ENCODE results near the gene PARD6G. TPM values are rescaled to one million over a fixed set of nuclear protein-coding genes. Genes with fewer than 3 reads are reported as not detected.

PARD6G gene
- total RNA-seq, 4 donors from 2014 or later, result 24.3 to 37.8 (median 33.1) TPM

- intact Hi-C loops (cut with DNase I), result no loop called here
- no peak for TF ChIP-seq CTCF (IDR thresholded peaks at IDR 0.05)
- Histone ChIP-seq H3K4me1 (peaks cover 9 to 37% (median 12%) of the 10 kb centered on the region in 3 donors), H3K36me3 (no peaks in the 10 kb centered on the region), H3K9me3 (no peaks in the 10 kb centered on the region), H3K27ac (peak overlapping the region; percentile 88 to 98 (median 92)), H3K27me3 (no peaks in the 10 kb centered on the region), H3K4me3 (peak overlapping the region; percentile 63 to 90 (median 77))
- no peak for DNase-seq
- 0% methylated on average over 15 to 16 of the region's 34 CpGs for WGBS, 2 donors
Observed at GRCh38 chr18:80109676-80110078, 137.6 kb downstream of the PARD6G start.

- intact Hi-C loops (cut with DNase I), result no loop called here
- H3K36me3 ChIP-seq, result no peaks in the 10 kb centered on the region
- 7 to 53% methylated on average over 2 of the region's 76 CpGs for WGBS, 2 donors
Observed at GRCh38 chr18:80108739-80109675, 138.3 kb downstream of the PARD6G start, which contains the start of gene ADNP2. TSS of gene ADNP2 (plus strand) at chr18:80109262. CDS start at chr18:80117543, 8,281 bp downstream.

GRCh38 chr18:80108121-80108536, 139.2 kb downstream of the PARD6G start:
- Histone ChIP-seq H3K27ac (peak overlapping the region in 3 of 4 donors; percentile 88 to 98 (median 95)), H3K9me3 (no peaks in the 10 kb centered on the region), H3K36me3 (no peaks in the 10 kb centered on the region), H3K4me3 (no peak overlapping the region), H3K4me1 (peaks cover 9 to 40% (median 14%) of the 10 kb centered on the region in 3 donors), H3K27me3 (no peaks in the 10 kb centered on the region)
- no peak for DNase-seq
- intact Hi-C loops (cut with DNase I), result no loop called here
- WGBS, 2 donors, result 88 to 92% methylated on average over 18 to 23 of the region's 23 CpGs
- TF ChIP-seq POLR2A (IDR thresholded peaks at IDR 0.05) (no peak), CTCF (IDR thresholded peaks at IDR 0.05) (no peak)

More at GRCh38 chr18:80108739-80109675, 138.3 kb downstream of the PARD6G start, which contains the start of gene ADNP2:
- Histone ChIP-seq H3K27me3 (no peaks in the 10 kb centered on the region), H3K4me1 (peaks cover 9 to 39% (median 12%) of the 10 kb centered on the region in 3 donors), H3K9me3 (no peaks in the 10 kb centered on the region), H3K4me3 (peak within 1 kb of the TSS; percentile 63 to 90 (median 77)), H3K27ac (peak within 1 kb of the TSS; percentile 88 to 98 (median 92))
- DNase-seq, result peak; percentile 54
- TF ChIP-seq CTCF (IDR thresholded peaks at IDR 0.05) (no peak), POLR2A (IDR thresholded peaks at IDR 0.05) (peak in 3 of 4 donors; percentile 34 to 66 (median 56))

GRCh38 chr18:80107426-80107825, 139.9 kb downstream of the PARD6G start:
- peak overlapping the region in 3 of 4 donors; percentile 88 to 98 (median 95) for H3K27ac ChIP-seq

More at GRCh38 chr18:80107426-80107825, 139.9 kb downstream of the PARD6G start:
- no peaks in the 10 kb centered on the region for H3K36me3 ChIP-seq
- H3K9me3 ChIP-seq, result no peaks in the 10 kb centered on the region
- WGBS, 2 donors, result 67 to 74% methylated on average over 10 of the region's 10 CpGs
- H3K27me3 ChIP-seq, result no peaks in the 10 kb centered on the region
- peaks cover 9 to 37% (median 18%) of the 10 kb centered on the region in 3 donors for H3K4me1 ChIP-seq
- no peak overlapping the region for H3K4me3 ChIP-seq
- DNase-seq, result no peak
- intact Hi-C loops (cut with DNase I), result no loop called here
- TF ChIP-seq CTCF (IDR thresholded peaks at IDR 0.05) (no peak), POLR2A (IDR thresholded peaks at IDR 0.05) (no peak)

Other genes with a start within 250 kb of the PARD6G start
- 10 to 100 TPM; 15.5 to 36.7 (median 28.8) TPM for gene RBFA, start 213.1 kb downstream of the PARD6G start, total RNA-seq
- gene ADNP2, start 138.3 kb downstream of the PARD6G start, total RNA-seq, result 10 to 100 TPM; 10.4 to 16.6 (median 12.9) TPM